GM23338 (cell line): ENCODE results near the gene STRBP. TPM values are rescaled to one million over a fixed set of nuclear protein-coding genes. Genes with fewer than 3 reads are reported as not detected.
A peak's percentile ranks its signal among the peaks of the same experiment; 100 is the strongest.

Source experiments
- ATAC-seq: fragments of 200-7000 bp; cut with Tn5 transposase; 3 replicates; pipeline ENCODE4 v1.9.1; 2020
- DNase-seq: peaks from one replicate; pipeline ENCODE4 v3.0.0-alpha.2; 2015; ENCODE audit warnings: low spot score
- H2AFZ ChIP-seq: fragments of 200-600 bp; sonication (generic); 2 replicates; pipeline ENCODE4 v1.8.0; 2016; ENCODE audit warnings: antibody characterized with exemption, mild to moderate bottlenecking, moderate library complexity
- H3F3A ChIP-seq: fragments of 200-600 bp; sonication (generic); replicated peaks from 2 replicates; pipeline ENCODE4 v1.8.0; 2017; ENCODE audit warnings: antibody characterized with exemption, mixed run types, low read depth
- H3K27ac ChIP-seq: fragments of 200-600 bp; sonication (generic); 2 replicates; pipeline ENCODE4 v1.6.1; 2016; ENCODE audit warnings: low read depth
- H3K27me3 ChIP-seq: fragments of 200-600 bp; sonication (generic); 2 replicates; pipeline ENCODE4 v1.8.0; 2016; ENCODE audit warnings: mild to moderate bottlenecking, mixed run types, moderate library complexity; ENCODE audit not compliant: insufficient read depth
- H3K36me3 ChIP-seq: fragments of 200-600 bp; sonication (generic); 2 replicates; pipeline ENCODE4 v1.8.0; 2016; ENCODE audit warnings: mild to moderate bottlenecking; ENCODE audit not compliant: insufficient read depth
- H3K4me1 ChIP-seq: fragments of 200-600 bp; sonication (generic); 2 replicates; pipeline ENCODE4 v1.8.0; 2016; ENCODE audit warnings: mild to moderate bottlenecking, moderate library complexity; ENCODE audit not compliant: insufficient read depth
- H3K4me2 ChIP-seq: fragments of 200-600 bp; sonication (generic); 2 replicates; pipeline ENCODE4 v1.7.1; 2017; ENCODE audit warnings: mixed run types
- H3K4me3 ChIP-seq: fragments of 200-600 bp; sonication (generic); 2 replicates; pipeline ENCODE4 v1.6.1; 2016; ENCODE audit warnings: mixed run types
- H3K79me2 ChIP-seq: fragments of 200-600 bp; sonication (generic); replicated peaks from 2 replicates; pipeline ENCODE4 v1.8.0; 2017; ENCODE audit warnings: mild to moderate bottlenecking; ENCODE audit not compliant: insufficient read depth
- H3K9me2 ChIP-seq: fragments of 200-600 bp; sonication (generic); 2 replicates; pipeline ENCODE4 v1.8.0; 2017; ENCODE audit not compliant: insufficient read depth
- H4K20me1 ChIP-seq: fragments of 200-600 bp; sonication (generic); replicated peaks from 2 replicates; pipeline ENCODE4 v1.8.0; 2017; ENCODE audit warnings: mild to moderate bottlenecking; ENCODE audit not compliant: insufficient read depth
- H3K27ac Mint-ChIP-seq: 2 replicates; pipeline ENCODE4 v1.8.0; 2020; ENCODE audit warnings: inconsistent platforms, mild to moderate bottlenecking, moderate library complexity, mixed read lengths
- H3K27me3 Mint-ChIP-seq: 3 replicates; pipeline ENCODE4 v1.8.0; 2022; ENCODE audit warnings: low read depth, mild to moderate bottlenecking, moderate library complexity, mixed read lengths, inconsistent platforms; ENCODE audit not compliant: insufficient read depth, poor library complexity
- H3K36me3 Mint-ChIP-seq: 3 replicates; pipeline ENCODE4 v1.8.0; 2021; ENCODE audit warnings: low read depth, mild to moderate bottlenecking, inconsistent platforms, moderate library complexity, mixed read lengths
- H3K4me1 Mint-ChIP-seq: 3 replicates; pipeline ENCODE4 v1.8.0; 2020; ENCODE audit warnings: mild to moderate bottlenecking, inconsistent platforms, mixed read lengths
- H3K4me3 Mint-ChIP-seq: 3 replicates; pipeline ENCODE4 v1.8.0; 2021; ENCODE audit warnings: moderate library complexity, mild to moderate bottlenecking, inconsistent platforms, mixed read lengths
- H3K9me3 Mint-ChIP-seq: 3 replicates; pipeline ENCODE4 v1.8.0; 2020; ENCODE audit warnings: moderate library complexity, mild to moderate bottlenecking, inconsistent platforms, mixed read lengths
- JUNB ChIP-seq: IDR thresholded peaks from one replicate; pipeline ENCODE4 v1.6.1; 2016; ENCODE audit warnings: antibody characterized with exemption; ENCODE audit not compliant: unreplicated experiment
- NANOG ChIP-seq: IDR thresholded peaks from 2 replicates; pipeline ENCODE4 v1.6.1; 2016; ENCODE audit warnings: antibody characterized with exemption, borderline replicate concordance
- REST ChIP-seq: IDR thresholded peaks from one replicate; pipeline ENCODE4 v1.6.1; 2018; ENCODE audit warnings: antibody characterized with exemption; ENCODE audit not compliant: unreplicated experiment
- ZNF462 ChIP-seq: fragments of 250-450 bp; sonication (Bioruptor Pico); IDR thresholded peaks from 2 replicates; pipeline ENCODE4 v1.5.0; 2020; ENCODE audit warnings: mild to moderate bottlenecking, moderate library complexity
- polyA plus RNA-seq: library from polyadenylated mRNA; unstranded; fragments of >200 nt; fragmentation: Nextera tagmentation; extraction: Ambion mirVana; gene quantifications from 2 replicates; pipeline ENCODE4 v1.2.1, GENCODE V29; 2016
- total RNA-seq: library from RNA; depleted of rRNA; stranded (reverse); fragments of >200 nt; shearing (Covaris generic); gene quantifications from 2 replicates; pipeline ENCODE4 v1.2.3, GENCODE V29; 2014

Gene STRBP
- total and polyA plus RNA-seq, 2 experiments from 2014 or later: 80.5 to 116 TPM

- TF ChIP-seq ZNF462 (CRISPR knock-in tag): no peak
- TF ChIP-seq JUNB: no peak
Measured at GRCh38 chr9:123267481-123268198, 746 bp downstream of the STRBP start (continued).

- TF ChIP-seq NANOG: no peak
- no peak for TF ChIP-seq REST
- Histone ChIP-seq H3K4me1 (peaks cover 49% of the 10 kb centered on the region), H3F3A (peaks cover 12% of the 10 kb centered on the region; the same call in 1 of the 2 replicates), H3K9me2 (no peaks in the 10 kb centered on the region), H3K27me3 (no peaks in the 10 kb centered on the region), H3K79me2 (peaks cover 62% of the 10 kb centered on the region), H3K4me3 (peak overlapping the region; percentile 79), H3K27ac (no peak overlapping the region), H2AFZ (no peak overlapping the region), H3K4me2 (peak overlapping the region; percentile 90), H3K36me3 (no peaks in the 10 kb centered on the region), H4K20me1 (peaks cover 40% of the 10 kb centered on the region)
- DNase-seq: no peak
- no peak overlapping the region for H3K27ac Mint-ChIP-seq
- peaks cover 14% of the 10 kb centered on the region for H3K27me3 Mint-ChIP-seq
- H3K36me3 Mint-ChIP-seq: no peaks in the 10 kb centered on the region; the same call in 2 of the 3 replicates
- peaks cover 54% of the 10 kb centered on the region for H3K4me1 Mint-ChIP-seq
- H3K9me3 Mint-ChIP-seq: no peaks in the 10 kb centered on the region; the same call in 2 of the 3 replicates
- no peak for ATAC-seq
- H3K4me3 Mint-ChIP-seq: peak overlapping the region; percentile 84
Measured at GRCh38 chr9:123266655-123267399, 1.6 kb downstream of the STRBP start.
